ENCODE results near the gene CIPC.

Gene CIPC

GRCh38 chr14:77123381-77124325 lies 25.6 kb downstream of the CIPC start:
- in situ Hi-C loops (cut with HindIII; ENCODE audit: low sequenced_read_pairs) = no loop called here

- in situ Hi-C loops (cut with HindIII; ENCODE audit: low sequenced_read_pairs) = loop anchor here (5.0 kb wide), 1 partner anchor 47 kb away; no protein-coding TSS in a partner anchor
These were observed 26.6 kb downstream of the CIPC start for GRCh38 chr14:77124345-77125280.

- in situ Hi-C loops (cut with HindIII; ENCODE audit: low sequenced_read_pairs) = loop anchor here (5.0 kb wide), 1 partner anchor 48 kb away; no protein-coding TSS in a partner anchor
These were observed 27.3 kb downstream of the CIPC start for GRCh38 chr14:77125281-77125801.

- in situ Hi-C loops (cut with HindIII; ENCODE audit: low sequenced_read_pairs) = loop anchor here (5.0 kb wide), 1 partner anchor 49 kb away; no protein-coding TSS in a partner anchor
These were observed 27.8 kb downstream of the CIPC start for GRCh38 chr14:77125823-77126325.

GRCh38 chr14:77126461-77126990 lies 28.5 kb downstream of the CIPC start:
- in situ Hi-C loops (cut with HindIII; ENCODE audit: low sequenced_read_pairs) = loop anchor here (5.0 kb wide), 1 partner anchor 49 kb away; no protein-coding TSS in a partner anchor

- in situ Hi-C loops (cut with HindIII; ENCODE audit: low sequenced_read_pairs) = loop anchor here (5.0 kb wide), 1 partner anchor 51 kb away; no protein-coding TSS in a partner anchor
These were observed 30.4 kb downstream of the CIPC start for GRCh38 chr14:77128414-77128891.

- in situ Hi-C loops (cut with HindIII; ENCODE audit: low sequenced_read_pairs) = no loop called here
These were observed 32.3 kb downstream of the CIPC start for GRCh38 chr14:77130386-77130785.

- in situ Hi-C loops (cut with HindIII; ENCODE audit: low sequenced_read_pairs) = no loop called here
These were observed 33.1 kb downstream of the CIPC start for GRCh38 chr14:77131206-77131605.

GRCh38 chr14:77131871-77132486 lies 33.9 kb downstream of the CIPC start:
- in situ Hi-C loops (cut with HindIII; ENCODE audit: low sequenced_read_pairs) = no loop called here

- in situ Hi-C loops (cut with HindIII; ENCODE audit: low sequenced_read_pairs) = no loop called here
These were observed 35.8 kb downstream of the CIPC start for GRCh38 chr14:77133720-77134338.

- in situ Hi-C loops (cut with HindIII; ENCODE audit: low sequenced_read_pairs) = no loop called here
These were observed 41.0 kb downstream of the CIPC start for GRCh38 chr14:77139022-77139421.

GRCh38 chr14:77139540-77140358 lies 41.7 kb downstream of the CIPC start:
- in situ Hi-C loops (cut with HindIII; ENCODE audit: low sequenced_read_pairs) = no loop called here

GRCh38 chr14:77140359-77141213 lies 42.5 kb downstream of the CIPC start:
- in situ Hi-C loops (cut with HindIII; ENCODE audit: low sequenced_read_pairs) = no loop called here

GRCh38 chr14:77141214-77142004 lies 43.4 kb downstream of the CIPC start, which contains the start of gene ZDHHC22:
Gene ZDHHC22 (minus strand): TSS chr14:77141791. CDS start chr14:77139738, 2,053 bp downstream.
- in situ Hi-C loops (cut with HindIII; ENCODE audit: low sequenced_read_pairs) = no loop called here

GRCh38 chr14:77142005-77142800 lies 44.1 kb downstream of the CIPC start:
- in situ Hi-C loops (cut with HindIII; ENCODE audit: low sequenced_read_pairs) = no loop called here

GRCh38 chr14:77143071-77143470 lies 45.0 kb downstream of the CIPC start:
- in situ Hi-C loops (cut with HindIII; ENCODE audit: low sequenced_read_pairs) = no loop called here

All from endothelial cell of hepatic sinusoid (primary cell).